Heart right ventricle (tissue), 16 donors: Measurements from ENCODE around the gene CDK19. TPM values are rescaled to one million over a fixed set of nuclear protein-coding genes. Genes with fewer than 3 reads are reported as not detected.
"Not testable (repeated sequence)": the region's sequence is repeated elsewhere in the genome, so short reads cannot be mapped to it uniquely, and the experiment has no call there.

Experiments
- ATAC-seq, 8 donors: fragments of 200-7000 bp; cut with Tn5 transposase; one replicate each; pipeline ENCODE4 v1.9.1; 2020; ENCODE audit warnings: mild to moderate bottlenecking in 8 of 8, moderate library complexity in 8 of 8, moderate number of reproducible peaks in 1 of 8
- DNase-seq, 2 donors: peaks; one replicate each; pipeline ENCODE4 v3.0.0-alpha.2; 2020
- H3K27ac ChIP-seq, 10 donors: fragments of 200-600 bp; sonication (generic) in 2 of 10; one replicate each; pipeline versions ENCODE4 v1.5.0 to v1.8.0; 2020 to 2022; ENCODE audit warnings: mild to moderate bottlenecking in 3 of 10
- H3K27me3 ChIP-seq, 7 donors: fragments of 200-600 bp; one replicate each; pipeline ENCODE4 v1.8.0; 2021 to 2022; ENCODE audit warnings: mild to moderate bottlenecking in 2 of 7
- H3K36me3 ChIP-seq, 9 donors: fragments of 200-600 bp; sonication (generic) in 1 of 9; one replicate each; pipeline versions ENCODE4 v1.5.0 to v1.8.0; 2020 to 2022; ENCODE audit warnings: mild to moderate bottlenecking in 2 of 9
- H3K4me1 ChIP-seq, 9 donors: fragments of 200-600 bp; sonication (generic) in 1 of 9; one replicate each; pipeline versions ENCODE4 v1.5.0 to v1.8.0; 2020 to 2022; ENCODE audit warnings: mild to moderate bottlenecking in 4 of 9
- H3K4me3 ChIP-seq, 10 donors: fragments of 200-600 bp; sonication (generic) in 2 of 10; one replicate each; pipeline versions ENCODE4 v1.5.0 to v1.8.0; 2020 to 2022; ENCODE audit warnings: mild to moderate bottlenecking in 7 of 10, moderate library complexity in 2 of 10
- H3K9me3 ChIP-seq, 11 donors: fragments of 200-600 bp in 10 of 11; sonication (generic) in 2 of 11; one replicate each; pipeline versions ENCODE4 v1.5.0 to v1.8.0; 2013 to 2022; ENCODE audit warnings: mild to moderate bottlenecking in 2 of 11, control low read depth in 1 of 11, moderate library complexity in 1 of 11
- CTCF ChIP-seq, 9 donors: fragments of 200-600 bp; sonication (generic) in 2 of 9; IDR thresholded peaks; one replicate each; pipeline versions ENCODE4 v1.5.0 to v1.8.0; 2021 to 2022; ENCODE audit warnings: antibody characterized with exemption in 9 of 9, mild to moderate bottlenecking in 5 of 9, moderate library complexity in 1 of 9
- WGBS, 2 donors: extraction: QIAGEN DNeasy Blood & Tissue Kit; methylation state at CpG; one replicate each; pipeline ENCODE4 v1.1.7; 2013; ENCODE audit warnings: inconsistent platforms in 1 of 2; 5-methylcytosine and 5-hydroxymethylcytosine counted together
- intact Hi-C, 10 donors: fragments of 100-400 bp; cut with DNase I; formaldehyde crosslinking; loops; one replicate each; pipeline versions ENCODE4 v1.11.1 to v1.14.2; 2022
- polyA plus RNA-seq, 2 donors: library from polyadenylated mRNA; stranded (reverse); fragments of 200-250 nt; gene quantifications; one replicate each; pipeline ENCODE4 v1.2.3, GENCODE V29; 2013
- total RNA-seq, 10 donors: library from RNA; stranded (reverse); fragmentation: NEBNext Ultra II Directional in 3 of 10; extraction: Animal tissue kit (Norgen Biotek cat#: 25700) in 3 of 10; gene quantifications; one replicate each; pipeline versions ENCODE4 v1.2.1 to v1.2.4, GENCODE V29; 2021 to 2023
- donor health status: Arrhythmogenic right ventricular cardiomyopathy.
- donor health status: ischemic (EF 13 %, LVEDD 7.1; RV severe dilation, severe dysfunction).
- donor health status: healthy with polysubstance abuse.
- donor health status: DM: no; HTN: yes; CAD: no.
- donor health status: DM: no; HTN: no; CAD: no.
- donor health status: ischemic (EF 25% LVEDD 6.9; RV normal size, moderate dysfunction).
- donor health status: ischemic (EF 25% LVEDD 5.7; RV mildly dilated, moderate dysfunction).
- donor health status: healthy.
- donor health status: DM: yes; HTN: yes; CAD: no.
- donor health status: Ischemic cardiomyopathy.
- donor health status: ischemic (EF 35%, LVEDD 5.7; RV mildly dilated, moderate dysfunction).
- donor health status: nonischemic (EF 11% LVEDD 7.7; RV severe dilation, severe dysfunction).
- donor health status: DM: yes; HTN: yes; CAD: no.
- donor health status: PGD.
- donor health status: ischemic (EF 29% LVEDD 5.4; RV normal size, mild dysfunction).
- donor health status: nonischemic (EF 23%, LVEDD 6.1; RV moderate dilation, normal function).

The CDK19 gene
- total and polyA plus RNA-seq, 12 donors = 3.9 to 13.0 (median 8.4) TPM

- WGBS, 2 donors = 98 to 99% methylated on average over 2 of the region's 2 CpGs
- no peak for DNase-seq
- ATAC-seq = no peak
These were observed 37.5 kb upstream of the CDK19 start for GRCh38 chr6:110852773-110853172.

GRCh38 chr6:110849781-110850180 lies 34.5 kb upstream of the CDK19 start:
- no peaks in the 10 kb centered on the region for H3K36me3 ChIP-seq
- no peak for TF ChIP-seq CTCF (IDR thresholded peaks at IDR 0.05)
- intact Hi-C loops = no loop called here
- ATAC-seq (no peak), DNase-seq (no peak)
- H3K27ac ChIP-seq = no peak overlapping the region
- no peaks in the 10 kb centered on the region for H3K27me3 ChIP-seq
- H3K4me3 ChIP-seq = no peak overlapping the region
- WGBS, 2 donors = 89 to 93% methylated on average over 4 of the region's 4 CpGs
- no peaks in the 10 kb centered on the region for H3K4me1 ChIP-seq
- no peaks in the 10 kb centered on the region for H3K9me3 ChIP-seq

More at GRCh38 chr6:110852773-110853172, 37.5 kb upstream of the CDK19 start:
- no peaks in the 10 kb centered on the region for H3K4me1 ChIP-seq
- no peaks in the 10 kb centered on the region for H3K27me3 ChIP-seq
- no peaks in the 10 kb centered on the region for H3K36me3 ChIP-seq
- no peaks in the 10 kb centered on the region for H3K9me3 ChIP-seq
- no peak overlapping the region for H3K27ac ChIP-seq
- intact Hi-C loops = no loop called here
- TF ChIP-seq CTCF (IDR thresholded peaks at IDR 0.05) = no peak
- no peak overlapping the region for H3K4me3 ChIP-seq

- H3K36me3 ChIP-seq = no peaks in the 10 kb centered on the region
- H3K4me3 ChIP-seq = no peak overlapping the region
- DNase-seq = no peak
- no peak for ATAC-seq
- peaks cover 0 to 4% (median 0%) of the 10 kb centered on the region in 9 donors for H3K4me1 ChIP-seq
- intact Hi-C loops = no loop called here
- no peaks in the 10 kb centered on the region for H3K27me3 ChIP-seq
- no peak overlapping the region for H3K27ac ChIP-seq
- TF ChIP-seq CTCF (IDR thresholded peaks at IDR 0.05) = no peak
- no peaks in the 10 kb centered on the region for H3K9me3 ChIP-seq
- 93 to 96% methylated on average over 6 of the region's 6 CpGs for WGBS, 2 donors
These were observed 26.0 kb upstream of the CDK19 start for GRCh38 chr6:110841266-110841665.

- ATAC-seq, DNase-seq: not testable (repeated sequence)
These were observed 20.5 kb upstream of the CDK19 start for GRCh38 chr6:110835751-110836150.

GRCh38 chr6:110833831-110834230 lies 18.6 kb upstream of the CDK19 start:
- Histone ChIP-seq H3K4me1 (no peaks in the 10 kb centered on the region), H3K27ac (no peak overlapping the region), H3K36me3 (no peaks in the 10 kb centered on the region), H3K27me3 (no peaks in the 10 kb centered on the region), H3K4me3 (no peak overlapping the region), H3K9me3 (no peaks in the 10 kb centered on the region)
- ATAC-seq (no peak), DNase-seq (no peak)
- intact Hi-C loops = no loop called here
- 92 to 94% methylated on average over 6 of the region's 6 CpGs for WGBS, 2 donors
- no peak for TF ChIP-seq CTCF (IDR thresholded peaks at IDR 0.05)

More at GRCh38 chr6:110835751-110836150, 20.5 kb upstream of the CDK19 start:
- H3K4me3 ChIP-seq, H3K27me3 ChIP-seq, H3K4me1 ChIP-seq, H3K9me3 ChIP-seq, intact Hi-C loops, H3K27ac ChIP-seq, H3K36me3 ChIP-seq: not testable (repeated sequence)
- 83 to 87% methylated on average over 5 of the region's 5 CpGs for WGBS, 2 donors
